ENCODE measurements around the gene ARL8A. TPM values are rescaled to one million over a fixed set of nuclear protein-coding genes. Genes with fewer than 3 reads are reported as not detected.
A peak's percentile ranks its signal among the peaks of the same experiment; 100 is the strongest.

The ARL8A gene
- total RNA-seq, 1 donor from 2014 or later: 59.7 TPM

DNA sequence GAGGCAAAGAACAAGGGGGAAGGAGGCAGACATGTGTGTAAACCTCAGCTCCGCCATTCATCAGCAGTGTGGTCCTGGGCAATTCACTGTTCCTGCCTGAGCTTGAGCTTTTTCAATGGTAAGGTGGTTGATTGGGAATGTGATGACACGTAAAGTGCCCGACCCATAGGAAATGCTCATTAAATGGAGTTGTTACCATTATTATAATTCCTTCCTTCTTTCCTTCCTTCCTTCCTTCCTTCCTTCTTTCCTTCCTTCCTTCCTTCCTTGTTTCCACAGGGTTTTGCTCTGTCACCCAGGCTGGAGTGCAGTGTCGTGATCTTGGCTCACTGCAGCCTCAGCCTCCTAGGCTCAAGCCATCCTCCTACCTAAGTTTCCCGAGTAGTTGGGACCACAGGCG is 17.5 kb downstream of the ARL8A start:
- no peak for DNase-seq (ENCODE audit: low read depth)
- Histone ChIP-seq H3K4me3 (ENCODE audit: low read depth, low read length) (no peak overlapping the region), H3K36me3 (ENCODE audit: control insufficient read depth, insufficient read depth, low read length) (no peaks in the 10 kb centered on the region), H3K27me3 (ENCODE audit: control insufficient read depth, insufficient read depth, low read length) (no peaks in the 10 kb centered on the region)
- TF ChIP-seq, protein P1, sequence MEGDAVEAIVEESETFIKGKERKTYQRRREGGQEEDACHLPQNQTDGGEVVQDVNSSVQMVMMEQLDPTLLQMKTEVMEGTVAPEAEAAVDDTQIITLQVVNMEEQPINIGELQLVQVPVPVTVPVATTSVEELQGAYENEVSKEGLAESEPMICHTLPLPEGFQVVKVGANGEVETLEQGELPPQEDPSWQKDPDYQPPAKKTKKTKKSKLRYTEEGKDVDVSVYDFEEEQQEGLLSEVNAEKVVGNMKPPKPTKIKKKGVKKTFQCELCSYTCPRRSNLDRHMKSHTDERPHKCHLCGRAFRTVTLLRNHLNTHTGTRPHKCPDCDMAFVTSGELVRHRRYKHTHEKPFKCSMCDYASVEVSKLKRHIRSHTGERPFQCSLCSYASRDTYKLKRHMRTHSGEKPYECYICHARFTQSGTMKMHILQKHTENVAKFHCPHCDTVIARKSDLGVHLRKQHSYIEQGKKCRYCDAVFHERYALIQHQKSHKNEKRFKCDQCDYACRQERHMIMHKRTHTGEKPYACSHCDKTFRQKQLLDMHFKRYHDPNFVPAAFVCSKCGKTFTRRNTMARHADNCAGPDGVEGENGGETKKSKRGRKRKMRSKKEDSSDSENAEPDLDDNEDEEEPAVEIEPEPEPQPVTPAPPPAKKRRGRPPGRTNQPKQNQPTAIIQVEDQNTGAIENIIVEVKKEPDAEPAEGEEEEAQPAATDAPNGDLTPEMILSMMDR (IDR thresholded peaks at IDR 0.05; ENCODE audit: insufficient read depth, low read length, poor library complexity, severe bottlenecking): no peak

DNA sequence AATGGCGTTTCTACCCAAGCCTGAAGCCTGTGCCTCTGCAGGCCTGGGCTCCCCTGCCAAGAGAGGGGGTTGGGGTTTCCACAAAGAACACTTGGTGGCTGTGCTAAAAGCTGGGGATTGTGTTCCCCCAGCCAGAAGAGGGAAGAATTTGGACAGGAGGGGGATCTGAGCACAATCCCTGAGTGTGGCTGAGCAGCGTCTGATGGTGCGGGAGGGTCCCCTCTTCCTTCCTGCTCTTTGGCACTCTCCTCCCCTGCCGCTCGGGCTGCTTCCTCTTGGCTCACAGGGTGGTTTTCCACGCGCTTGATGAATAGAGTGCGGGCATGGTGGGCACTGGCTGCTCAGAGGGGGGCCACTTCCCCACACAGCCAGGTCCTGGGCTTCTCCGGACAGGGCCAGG is 18.1 kb downstream of the ARL8A start:
- DNase-seq (ENCODE audit: low read depth): no peak
- H3K27me3 ChIP-seq (ENCODE audit: control insufficient read depth, insufficient read depth, low read length): no peaks in the 10 kb centered on the region
- no peak overlapping the region for H3K4me3 ChIP-seq (ENCODE audit: low read depth, low read length)
- H3K36me3 ChIP-seq (ENCODE audit: control insufficient read depth, insufficient read depth, low read length): no peaks in the 10 kb centered on the region
- TF ChIP-seq, protein P1 (IDR thresholded peaks at IDR 0.05; ENCODE audit: insufficient read depth, low read length, poor library complexity, severe bottlenecking): no peak

DNA sequence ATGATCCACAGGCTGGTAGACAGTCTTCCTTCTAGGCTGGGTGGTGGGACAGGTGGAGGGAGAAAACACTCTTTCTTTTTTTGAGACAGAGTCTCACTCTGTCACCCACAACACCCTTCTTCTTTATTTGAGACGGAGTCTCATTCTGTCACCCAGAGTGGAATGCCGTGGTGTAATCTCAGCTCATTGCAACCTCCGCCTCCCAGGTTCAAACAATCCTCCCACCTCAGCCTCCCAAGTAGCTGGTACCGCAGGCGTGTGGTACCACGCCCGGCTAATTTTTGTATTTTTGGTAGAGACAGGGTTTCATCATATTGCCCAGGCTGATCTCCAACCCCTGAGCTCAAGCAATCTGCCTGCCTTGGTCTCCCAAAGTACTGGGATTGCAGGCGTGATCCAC is 18.9 kb downstream of the ARL8A start:
- TF ChIP-seq, protein P1 (IDR thresholded peaks at IDR 0.05; ENCODE audit: insufficient read depth, low read length, poor library complexity, severe bottlenecking): no peak
- H3K27me3 ChIP-seq (ENCODE audit: control insufficient read depth, insufficient read depth, low read length): no peaks in the 10 kb centered on the region
- DNase-seq (ENCODE audit: low read depth): no peak
- no peaks in the 10 kb centered on the region for H3K36me3 ChIP-seq (ENCODE audit: control insufficient read depth, insufficient read depth, low read length)
- no peak overlapping the region for H3K4me3 ChIP-seq (ENCODE audit: low read depth, low read length)

DNA sequence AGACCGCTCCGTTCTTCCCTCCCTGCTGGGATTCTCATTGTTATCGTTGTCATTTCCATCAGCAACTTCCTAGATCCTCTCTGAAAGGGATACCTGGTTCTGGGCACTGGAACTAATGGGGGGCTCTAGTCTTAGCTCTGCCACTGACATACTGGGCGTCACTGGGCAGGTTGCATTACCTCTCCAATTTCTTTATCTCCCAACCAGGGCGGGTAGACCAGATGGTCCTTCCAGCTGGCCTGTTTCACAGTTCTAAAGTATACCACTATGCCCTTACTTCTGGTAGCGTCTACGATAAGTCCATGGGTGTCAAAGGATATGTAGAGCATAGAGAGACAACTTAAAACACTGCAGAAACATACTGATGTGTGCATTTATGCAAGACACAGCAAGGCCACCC is 20.4 kb downstream of the ARL8A start:
- DNase-seq (ENCODE audit: low read depth): no peak
- H3K27me3 ChIP-seq (ENCODE audit: control insufficient read depth, insufficient read depth, low read length): no peaks in the 10 kb centered on the region

DNA sequence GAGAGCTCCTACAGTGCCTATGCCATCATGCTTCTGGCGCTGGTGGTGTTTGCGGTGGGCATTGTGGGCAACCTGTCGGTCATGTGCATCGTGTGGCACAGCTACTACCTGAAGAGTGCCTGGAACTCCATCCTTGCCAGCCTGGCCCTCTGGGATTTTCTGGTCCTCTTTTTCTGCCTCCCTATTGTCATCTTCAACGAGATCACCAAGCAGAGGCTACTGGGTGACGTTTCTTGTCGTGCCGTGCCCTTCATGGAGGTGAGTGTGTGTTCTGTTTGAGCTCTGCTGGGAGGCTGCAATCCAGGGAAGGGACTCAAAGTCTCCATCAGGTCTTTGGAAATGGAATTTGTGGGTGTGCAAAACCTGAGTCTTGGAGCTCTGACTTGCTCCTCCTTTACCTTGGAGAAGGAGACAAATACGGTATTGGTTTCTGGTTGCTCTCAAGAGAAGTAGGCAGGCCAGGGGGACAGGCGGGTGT is 21.2 kb downstream of the ARL8A start:
- Histone ChIP-seq H3K36me3 (ENCODE audit: control insufficient read depth, insufficient read depth, low read length) (no peaks in the 10 kb centered on the region), H3K4me3 (ENCODE audit: low read depth, low read length) (no peak overlapping the region), H3K27me3 (ENCODE audit: control insufficient read depth, insufficient read depth, low read length) (no peaks in the 10 kb centered on the region)
- DNase-seq (ENCODE audit: low read depth): no peak
- TF ChIP-seq, protein P1 (IDR thresholded peaks at IDR 0.05; ENCODE audit: insufficient read depth, low read length, poor library complexity, severe bottlenecking): no peak

More for the DNA sequence above, 20.4 kb downstream of the ARL8A start:
- Histone ChIP-seq H3K36me3 (ENCODE audit: control insufficient read depth, insufficient read depth, low read length) (no peaks in the 10 kb centered on the region), H3K4me3 (ENCODE audit: low read depth, low read length) (no peak overlapping the region)
- TF ChIP-seq, protein P1 (IDR thresholded peaks at IDR 0.05; ENCODE audit: insufficient read depth, low read length, poor library complexity, severe bottlenecking): no peak

DNA sequence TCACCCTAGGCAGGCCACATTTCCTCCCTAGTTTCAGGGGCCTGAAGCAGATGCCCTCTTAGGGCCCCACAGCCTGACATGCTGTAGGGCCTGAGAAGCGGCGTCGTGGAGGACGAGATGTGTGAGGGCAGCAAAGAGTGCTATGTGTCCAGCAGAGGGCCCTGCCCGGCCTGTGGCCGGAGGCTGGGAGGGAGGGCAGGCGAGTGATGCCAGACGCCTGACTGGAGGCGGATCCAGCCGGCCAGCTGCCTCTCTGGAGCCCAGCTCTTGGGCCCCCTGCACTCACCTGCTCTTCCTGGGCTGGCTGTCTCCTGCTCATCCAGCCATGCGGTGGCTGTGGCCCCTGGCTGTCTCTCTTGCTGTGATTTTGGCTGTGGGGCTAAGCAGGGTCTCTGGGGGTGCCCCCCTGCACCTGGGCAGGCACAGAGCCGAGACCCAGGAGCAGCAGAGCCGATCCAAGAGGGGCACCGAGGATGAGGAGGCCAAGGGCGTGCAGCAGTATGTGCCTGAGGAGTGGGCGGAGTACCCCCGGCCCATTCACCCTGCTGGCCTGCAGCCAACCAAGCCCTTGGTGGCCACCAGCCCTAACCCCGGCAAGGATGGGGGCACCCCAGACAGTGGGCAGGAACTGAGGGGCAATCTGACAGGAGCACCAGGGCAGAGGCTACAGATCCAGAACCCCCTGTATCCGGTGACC is 21.8 kb downstream of the ARL8A start, which contains the start of gene GPR37L1:
Gene GPR37L1, plus strand, starts transcription at position 279 of the 697 bp plus-strand sequence. Its CDS starts 47 bp downstream, at position 326.
- TF ChIP-seq, protein P1 (IDR thresholded peaks at IDR 0.05; ENCODE audit: insufficient read depth, low read length, poor library complexity, severe bottlenecking): peak; percentile 66
- no peaks in the 10 kb centered on the region for H3K36me3 ChIP-seq (ENCODE audit: control insufficient read depth, insufficient read depth, low read length)
- DNase-seq (ENCODE audit: low read depth): no peak
- H3K4me3 ChIP-seq (ENCODE audit: low read depth, low read length): no peak within 1 kb of the TSS
- H3K27me3 ChIP-seq (ENCODE audit: control insufficient read depth, insufficient read depth, low read length): no peaks in the 10 kb centered on the region
